MCF 10A (cell line): ENCODE measurements around the gene GRIFIN. TPM values are rescaled to one million over a fixed set of nuclear protein-coding genes. Genes with fewer than 3 reads are reported as not detected.

Experiments used
- BruUV-seq: library from RNA; stranded (reverse); fragments of 400-500 nt; replicated peaks from 2 replicates; lab custom pipeline; 2021; lab: Mats Ljungman, UMichigan
- CTCF ChIA-PET: fragments of 300-600 bp; sonication (Branson Sonifier 250); formaldehyde crosslinking; extraction: SDS; loops from one replicate; lab custom pipeline; 2021; ENCODE audit warnings: antibody characterized with exemption, inconsistent platforms; lab: Yijun Ruan, JAX
- POLR2A ChIA-PET: fragments of 300-600, 350-650 bp; sonication (Branson Sonifier 250); formaldehyde crosslinking; extraction: SDS; loops from one replicate; lab custom pipeline; 2020; ENCODE audit warnings: antibody characterized with exemption, inconsistent platforms; lab: Yijun Ruan, JAX
- DNase-seq: peaks from one replicate; pipeline ENCODE4 v3.0.0-alpha.2; 2018; ENCODE audit not compliant: unreplicated experiment
- H3K27ac Mint-ChIP-seq: one replicate; pipeline ENCODE4 v1.8.0; 2022; ENCODE audit warnings: mild to moderate bottlenecking, low read depth, mixed read lengths; ENCODE audit not compliant: unreplicated experiment
- H3K27me3 Mint-ChIP-seq: one replicate; pipeline ENCODE4 v1.8.0; 2022; ENCODE audit warnings: mixed read lengths; ENCODE audit not compliant: insufficient read depth, unreplicated experiment
- H3K36me3 Mint-ChIP-seq: one replicate; pipeline ENCODE4 v1.8.0; 2022; ENCODE audit warnings: mild to moderate bottlenecking, moderate library complexity, mixed read lengths; ENCODE audit not compliant: insufficient read depth, unreplicated experiment
- H3K4me1 Mint-ChIP-seq: one replicate; pipeline ENCODE4 v1.8.0; 2022; ENCODE audit warnings: mixed read lengths; ENCODE audit not compliant: insufficient read depth, unreplicated experiment
- H3K4me3 Mint-ChIP-seq: one replicate; pipeline ENCODE4 v1.8.0; 2022; ENCODE audit warnings: mild to moderate bottlenecking, moderate library complexity, mixed read lengths; ENCODE audit not compliant: unreplicated experiment
- H3K9me3 Mint-ChIP-seq: one replicate; pipeline ENCODE4 v1.8.0; 2022; ENCODE audit warnings: mixed read lengths; ENCODE audit not compliant: unreplicated experiment
- CTCF ChIP-seq: fragments of 200-600 bp; IDR thresholded peaks from one replicate; pipeline ENCODE4 v1.8.0; 2022; ENCODE audit warnings: antibody characterized with exemption, mild to moderate bottlenecking; ENCODE audit not compliant: unreplicated experiment
- intact Hi-C: fragments of 100-400 bp; cut with micrococcal nuclease; formaldehyde crosslinking; loops from 2 replicates; pipeline ENCODE4 v1.14.1; 2022
- total RNA-seq: library from RNA; stranded (reverse); gene quantifications from 2 replicates; pipeline ENCODE4 v1.2.3, GENCODE V29; 2022

GRIFIN gene
- total RNA-seq, 1 experiment from 2014 or later = not detected

- Mint-ChIP-seq H3K36me3 (no peaks in the 10 kb centered on the region), H3K27me3 (no peaks in the 10 kb centered on the region), H3K4me1 (no peaks in the 10 kb centered on the region), H3K4me3 (no peak overlapping the region), H3K9me3 (no peaks in the 10 kb centered on the region), H3K27ac (no peak overlapping the region)
- intact Hi-C loops = no loop called here
- no TSS peak for BruUV-seq
- CTCF ChIA-PET = no interaction called here
- POLR2A ChIA-PET = interaction anchor here (0.5 to 0.7 kb wide), 2 partner anchors 14 to 20 kb away, joined by 3 read pairs; no protein-coding TSS in a partner anchor
- DNase-seq = no peak
- TF ChIP-seq CTCF = no peak
Measured at GRCh38 chr7:2503056-2503941, 27.1 kb upstream of the GRIFIN start.

- no peaks in the 10 kb centered on the region for H3K27me3 Mint-ChIP-seq
- POLR2A ChIA-PET = interaction anchor here (0.5 to 0.7 kb wide), 2 partner anchors 15 to 21 kb away, joined by 3 read pairs; no protein-coding TSS in a partner anchor
- no peak for DNase-seq
- TF ChIP-seq CTCF = no peak
- H3K36me3 Mint-ChIP-seq = no peaks in the 10 kb centered on the region
- CTCF ChIA-PET = no interaction called here
- no peak overlapping the region for H3K27ac Mint-ChIP-seq
- intact Hi-C loops = no loop called here
- no TSS peak for BruUV-seq
- no peaks in the 10 kb centered on the region for H3K4me1 Mint-ChIP-seq
- H3K9me3 Mint-ChIP-seq = no peaks in the 10 kb centered on the region
- no peak overlapping the region for H3K4me3 Mint-ChIP-seq
Measured at GRCh38 chr7:2502647-2502966, 26.4 kb upstream of the GRIFIN start.

DNA sequence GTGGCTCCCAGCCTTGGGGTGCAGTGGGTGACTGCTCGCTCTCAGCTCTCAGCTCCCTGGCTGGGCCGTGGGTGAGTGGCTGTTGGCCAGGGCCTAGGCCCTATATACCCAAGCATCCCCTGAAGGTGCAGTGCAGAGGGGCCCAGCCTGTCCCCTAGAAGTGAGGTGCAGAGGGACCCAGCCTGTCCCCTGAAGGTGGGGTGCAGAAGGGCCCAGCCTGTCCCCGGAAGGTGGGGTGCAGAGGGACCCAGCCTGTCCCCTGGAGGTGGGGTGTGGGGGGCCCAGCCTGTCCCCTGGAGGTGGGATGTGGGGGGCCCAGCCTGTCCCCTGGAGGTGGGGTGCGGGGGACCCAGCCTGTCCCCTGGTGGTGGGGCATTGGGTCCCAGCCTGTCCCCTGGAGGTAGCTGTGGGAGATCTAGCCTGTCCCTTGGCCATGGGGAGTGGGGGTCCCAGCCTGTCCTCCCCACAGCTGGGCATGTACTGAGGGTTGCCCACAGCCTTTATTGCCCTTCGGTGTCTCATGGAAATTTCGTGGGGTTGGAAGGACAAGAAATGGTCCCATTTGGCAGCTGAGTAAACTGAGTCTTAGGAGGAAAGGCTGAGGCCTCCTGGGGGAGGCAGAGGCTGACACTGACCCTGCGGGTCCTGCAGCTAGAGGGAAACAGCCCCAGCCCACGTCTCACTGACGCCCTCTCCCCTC is 25.9 kb upstream of the GRIFIN start:
- POLR2A ChIA-PET = interaction anchor here (0.7 kb wide), 2 partner anchors 21 to 1581 kb away, joined by 3 read pairs; no protein-coding TSS in a partner anchor
- intact Hi-C loops = no loop called here
- H3K4me1 Mint-ChIP-seq = no peaks in the 10 kb centered on the region
- no TSS peak for BruUV-seq
- no peak overlapping the region for H3K27ac Mint-ChIP-seq
- H3K36me3 Mint-ChIP-seq = no peaks in the 10 kb centered on the region
- H3K4me3 Mint-ChIP-seq = no peak overlapping the region
- H3K27me3 Mint-ChIP-seq = no peaks in the 10 kb centered on the region
- no peak for DNase-seq
- TF ChIP-seq CTCF = no peak
- no peaks in the 10 kb centered on the region for H3K9me3 Mint-ChIP-seq
- CTCF ChIA-PET = no interaction called here

DNA sequence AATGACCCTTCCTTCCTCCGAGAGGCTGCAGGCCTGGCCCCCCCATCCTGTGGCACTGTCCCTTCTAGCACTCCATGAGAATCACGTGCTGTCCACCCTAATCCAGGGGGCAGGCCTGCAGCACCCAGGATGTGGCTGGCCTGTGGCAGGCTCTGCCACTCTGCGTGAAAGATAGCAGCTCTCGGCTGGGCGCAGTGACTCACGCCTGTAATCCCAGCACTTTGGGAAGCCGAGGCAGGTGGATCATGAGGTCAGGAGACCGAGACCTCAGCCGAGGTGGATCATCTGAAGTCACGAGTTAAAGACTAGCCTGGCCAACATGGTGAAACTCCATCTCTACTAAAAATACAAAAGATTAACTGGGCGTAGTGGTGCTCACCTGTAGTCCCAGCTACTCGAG is 24.5 kb upstream of the GRIFIN start:
- no peaks in the 10 kb centered on the region for H3K4me1 Mint-ChIP-seq
- H3K27ac Mint-ChIP-seq = no peak overlapping the region
- POLR2A ChIA-PET = no interaction called here
- intact Hi-C loops = no loop called here
- TF ChIP-seq CTCF = no peak
- H3K36me3 Mint-ChIP-seq = no peaks in the 10 kb centered on the region
- DNase-seq = no peak
- no peak overlapping the region for H3K4me3 Mint-ChIP-seq
- CTCF ChIA-PET = interaction anchor here (0.6 kb wide), 1 partner anchor 891 kb away, joined by 3 read pairs; no protein-coding TSS in a partner anchor
- no peaks in the 10 kb centered on the region for H3K9me3 Mint-ChIP-seq
- no peaks in the 10 kb centered on the region for H3K27me3 Mint-ChIP-seq
- BruUV-seq = no TSS peak
